ENCODE data around the gene DTX3.

Gene DTX3

GRCh38 chr12:57611827-57612710 lies 7.4 kb downstream of the DTX3 start:
- no peak for TF ChIP-seq CTCF (IDR thresholded peaks at IDR 0.05)
- Histone ChIP-seq H3K4me3 (peak overlapping the region; percentile 86), H3K27ac (peak overlapping the region; percentile 97 to 98)
- no peak for DNase-seq (ENCODE audit: low spot score)

- no peak for DNase-seq (ENCODE audit: low spot score)
- Histone ChIP-seq H3K4me3 (peak overlapping the region; percentile 86), H3K27ac (peak overlapping the region; percentile 97 to 98)
These were observed 8.2 kb downstream of the DTX3 start for GRCh38 chr12:57612711-57613426.

GRCh38 chr12:57613427-57614109 lies 8.9 kb downstream of the DTX3 start:
- no peak for DNase-seq (ENCODE audit: low spot score)
- Histone ChIP-seq H3K27ac (peak overlapping the region in 1 of 2 donors; percentile 97), H3K4me3 (no peak overlapping the region)
- no peak for TF ChIP-seq CTCF (IDR thresholded peaks at IDR 0.05)

More at GRCh38 chr12:57612711-57613426, 8.2 kb downstream of the DTX3 start:
- TF ChIP-seq CTCF (IDR thresholded peaks at IDR 0.05): no peak

GRCh38 chr12:57614178-57614947 lies 9.7 kb downstream of the DTX3 start:
- Histone ChIP-seq H3K27ac (peak overlapping the region; percentile 9 to 61), H3K4me3 (no peak overlapping the region)
- no peak for DNase-seq (ENCODE audit: low spot score)
- no peak for TF ChIP-seq CTCF (IDR thresholded peaks at IDR 0.05)

- DNase-seq (ENCODE audit: low spot score): no peak
- no peak for TF ChIP-seq CTCF (IDR thresholded peaks at IDR 0.05)
- Histone ChIP-seq H3K4me3 (no peak overlapping the region), H3K27ac (no peak overlapping the region)
These were observed 10.4 kb downstream of the DTX3 start for GRCh38 chr12:57614948-57615500.

GRCh38 chr12:57615637-57616036 lies 11.0 kb downstream of the DTX3 start:
- DNase-seq (ENCODE audit: low spot score): no peak
- Histone ChIP-seq H3K4me3 (no peak overlapping the region), H3K27ac (no peak overlapping the region)
- no peak for TF ChIP-seq CTCF (IDR thresholded peaks at IDR 0.05)
